Testis (tissue), 2 donors: ENCODE measurements around the gene C3orf49.

ENCODE experiments used
- CTCF ChIP-seq, 3 experiments: fragments of 450-650 bp in 2 of 3; fragments of 200-600 bp in 1 of 3; sonication (generic) in 1 of 3; IDR thresholded peaks; one replicate each; pipeline ENCODE4 v1.5.1; 2016 to 2019; ENCODE audit warnings: antibody characterized with exemption in 3 of 3, mild to moderate bottlenecking in 2 of 3, moderate library complexity in 1 of 3
- POLR2A ChIP-seq: fragments of 450-650 bp; IDR thresholded peaks from one replicate; pipeline ENCODE4 v1.6.1; 2017; ENCODE audit warnings: antibody characterized with exemption, mild to moderate bottlenecking, moderate library complexity

- no peak for TF ChIP-seq POLR2A
- no peak for TF ChIP-seq CTCF (IDR thresholded peaks at IDR 0.05)
Observed at GRCh38 chr3:63800097-63800496, 19.0 kb upstream of the C3orf49 start.
